Nephron progenitor cell (in vitro differentiated cells): ENCODE measurements around the gene GK.
"Not testable (repeated sequence)": the region's sequence is repeated elsewhere in the genome, so short reads cannot be mapped to it uniquely, and the experiment has no call there.

Experiments used
- DNase-seq: peaks from one replicate; pipeline ENCODE4 v3.0.0; 2021
- H3K27ac Mint-ChIP-seq: 2 replicates; pipeline ENCODE4 v1.8.0; 2021; ENCODE audit warnings: mild to moderate bottlenecking, moderate library complexity, mixed read lengths
- H3K27me3 Mint-ChIP-seq: 2 replicates; pipeline ENCODE4 v1.8.0; 2021; ENCODE audit warnings: mild to moderate bottlenecking, low read depth, mixed read lengths; ENCODE audit not compliant: poor library complexity
- H3K36me3 Mint-ChIP-seq: 2 replicates; pipeline ENCODE4 v1.8.0; 2021; ENCODE audit warnings: low read depth, mixed read lengths
- H3K4me1 Mint-ChIP-seq: 2 replicates; pipeline ENCODE4 v1.8.0; 2021; ENCODE audit warnings: mixed read lengths
- H3K4me3 Mint-ChIP-seq: 2 replicates; pipeline ENCODE4 v1.8.0; 2021; ENCODE audit warnings: mild to moderate bottlenecking, moderate library complexity, mixed read lengths
- H3K9me3 Mint-ChIP-seq: 2 replicates; pipeline ENCODE4 v1.8.0; 2021; ENCODE audit warnings: mild to moderate bottlenecking, moderate library complexity, mixed read lengths
- CTCF ChIP-seq: fragments of 200-600 bp; sonication (generic); IDR thresholded peaks from 2 replicates; pipeline ENCODE4 v1.5.0; 2021; ENCODE audit warnings: antibody characterized with exemption

GK gene

GRCh38 chrX:30627818-30628652, 25.2 kb upstream of the GK start:
- TF ChIP-seq CTCF = no peak
- Mint-ChIP-seq H3K4me1 (no peaks in the 10 kb centered on the region), H3K27ac (no peak overlapping the region), H3K36me3 (no peaks in the 10 kb centered on the region), H3K9me3 (peaks cover 18% of the 10 kb centered on the region), H3K4me3 (no peak overlapping the region), H3K27me3 (no peaks in the 10 kb centered on the region)
- no peak for DNase-seq

- not testable (repeated sequence) for H3K4me3 Mint-ChIP-seq, H3K36me3 Mint-ChIP-seq, H3K27me3 Mint-ChIP-seq, H3K4me1 Mint-ChIP-seq, DNase-seq, H3K27ac Mint-ChIP-seq, H3K9me3 Mint-ChIP-seq
Measured at GRCh38 chrX:30634070-30634469, 19.2 kb upstream of the GK start.

GRCh38 chrX:30635630-30636029, 17.6 kb upstream of the GK start:
- H3K36me3 Mint-ChIP-seq = no peaks in the 10 kb centered on the region
- H3K4me1 Mint-ChIP-seq = no peaks in the 10 kb centered on the region
- peaks cover 12% of the 10 kb centered on the region for H3K9me3 Mint-ChIP-seq
- H3K4me3 Mint-ChIP-seq = no peak overlapping the region
- peaks cover 2% of the 10 kb centered on the region for H3K27me3 Mint-ChIP-seq
- no peak overlapping the region for H3K27ac Mint-ChIP-seq
- DNase-seq = no peak
- TF ChIP-seq CTCF = peak; percentile 22

- H3K27ac Mint-ChIP-seq = no peak overlapping the region
- peaks cover 21% of the 10 kb centered on the region for H3K9me3 Mint-ChIP-seq
- H3K4me1 Mint-ChIP-seq = no peaks in the 10 kb centered on the region
- no peak for TF ChIP-seq CTCF
- peaks cover 2% of the 10 kb centered on the region for H3K27me3 Mint-ChIP-seq
- no peak for DNase-seq
- H3K4me3 Mint-ChIP-seq = no peak overlapping the region
- no peaks in the 10 kb centered on the region for H3K36me3 Mint-ChIP-seq
Measured at GRCh38 chrX:30637874-30638815, 15.1 kb upstream of the GK start.

- H3K27me3 Mint-ChIP-seq, H3K4me3 Mint-ChIP-seq, DNase-seq, H3K4me1 Mint-ChIP-seq, H3K36me3 Mint-ChIP-seq, H3K27ac Mint-ChIP-seq: not testable (repeated sequence)
- peaks cover 21% of the 10 kb centered on the region for H3K9me3 Mint-ChIP-seq
Measured at GRCh38 chrX:30639702-30640101, 13.5 kb upstream of the GK start.

- peaks cover 18% of the 10 kb centered on the region for H3K9me3 Mint-ChIP-seq
- H3K27me3 Mint-ChIP-seq = peaks cover 2% of the 10 kb centered on the region
- no peaks in the 10 kb centered on the region for H3K4me1 Mint-ChIP-seq
- H3K4me3 Mint-ChIP-seq = no peak overlapping the region
- DNase-seq = no peak
- TF ChIP-seq CTCF = no peak
- no peaks in the 10 kb centered on the region for H3K36me3 Mint-ChIP-seq
- no peak overlapping the region for H3K27ac Mint-ChIP-seq
Measured at GRCh38 chrX:30642642-30643041, 10.6 kb upstream of the GK start.
